COLO668 (cell line): Measurements from ENCODE around the gene NEDD4.
"Not testable (repeated sequence)": the region's sequence is repeated elsewhere in the genome, so short reads cannot be mapped to it uniquely, and the experiment has no call there.

Experiments
- DNase-seq: peaks from one replicate; lab custom pipeline; 2025; ENCODE audit not compliant: unreplicated experiment; lab: John Stamatoyannopoulos, UW

The NEDD4 gene

GRCh38 chr15:55897560-55898336 is 95.7 kb downstream of the NEDD4 start:
- DNase-seq: peak; percentile 27

GRCh38 chr15:55894399-55894965 is 98.9 kb downstream of the NEDD4 start:
- DNase-seq: no peak

GRCh38 chr15:55893852-55894251 is 99.6 kb downstream of the NEDD4 start:
- DNase-seq: no peak

GRCh38 chr15:55891196-55891595 is 102.2 kb downstream of the NEDD4 start:
- DNase-seq: no peak

GRCh38 chr15:55884223-55884622 is 109.2 kb downstream of the NEDD4 start:
- DNase-seq: no peak

GRCh38 chr15:55879181-55879580 is 114.2 kb downstream of the NEDD4 start:
- DNase-seq: no peak

- DNase-seq: no peak
Observed at GRCh38 chr15:55873024-55873720, 120.2 kb downstream of the NEDD4 start.

GRCh38 chr15:55872471-55872870 is 120.9 kb downstream of the NEDD4 start:
- DNase-seq: no peak

GRCh38 chr15:55869660-55870059 is 123.8 kb downstream of the NEDD4 start:
- no peak for DNase-seq

- DNase-seq: no peak
Observed at GRCh38 chr15:55868707-55869106, 124.7 kb downstream of the NEDD4 start.

GRCh38 chr15:55868291-55868690 is 125.1 kb downstream of the NEDD4 start:
- not testable (repeated sequence) for DNase-seq

- no peak for DNase-seq
Observed at GRCh38 chr15:55863911-55864310, 129.5 kb downstream of the NEDD4 start.

- DNase-seq: no peak
Observed at GRCh38 chr15:55861115-55861514, 132.3 kb downstream of the NEDD4 start.

GRCh38 chr15:55860468-55860867 is 132.9 kb downstream of the NEDD4 start:
- no peak for DNase-seq

GRCh38 chr15:55859681-55860080 is 133.7 kb downstream of the NEDD4 start:
- no peak for DNase-seq

GRCh38 chr15:55858661-55859060 is 134.8 kb downstream of the NEDD4 start:
- DNase-seq: no peak

- DNase-seq: no peak
Observed at GRCh38 chr15:55856506-55857164, 136.8 kb downstream of the NEDD4 start.

- DNase-seq: no peak
Observed at GRCh38 chr15:55853134-55853533, 140.3 kb downstream of the NEDD4 start.

- peak; percentile 59 for DNase-seq
Observed at GRCh38 chr15:55846116-55846707, 147.2 kb downstream of the NEDD4 start.

GRCh38 chr15:55842897-55843296 is 150.5 kb downstream of the NEDD4 start:
- not testable (repeated sequence) for DNase-seq

GRCh38 chr15:55835866-55836265 is 157.5 kb downstream of the NEDD4 start:
- no peak for DNase-seq
